RWPE2 (cell line): ENCODE results near the gene AKR7A3.

Experiments used
- ATAC-seq: fragments of 200-7000 bp; cut with Tn5 transposase; 3 replicates; pipeline ENCODE4 v1.9.1; 2021; ENCODE audit warnings: low read depth
- DNase-seq: peaks from one replicate; pipeline ENCODE4 v3.0.0-alpha.2; 2020; ENCODE audit warnings: low spot score
- H3K27ac ChIP-seq: fragments of 450-650 bp; 2 replicates; pipeline ENCODE4 v1.5.1; 2017; ENCODE audit warnings: mild to moderate bottlenecking; ENCODE audit not compliant: poor library complexity, severe bottlenecking
- H3K27me3 ChIP-seq: fragments of 250-450 bp; sonication (Bioruptor Pico); 2 replicates; pipeline ENCODE4 v1.5.1; 2021; ENCODE audit warnings: mild to moderate bottlenecking, moderate library complexity; ENCODE audit not compliant: insufficient read depth, poor library complexity, severe bottlenecking
- H3K36me3 ChIP-seq: fragments of 250-450 bp; sonication (Bioruptor Pico); 2 replicates; pipeline ENCODE4 v1.5.1; 2020; ENCODE audit warnings: low read depth, mild to moderate bottlenecking, moderate library complexity
- H3K4me1 ChIP-seq: fragments of 250-450 bp; sonication (Bioruptor Pico); 2 replicates; pipeline ENCODE4 v1.5.1; 2021; ENCODE audit warnings: mild to moderate bottlenecking, moderate library complexity; ENCODE audit not compliant: insufficient read depth, poor library complexity, severe bottlenecking
- H3K4me3 ChIP-seq: fragments of 250-450 bp; sonication (Bioruptor Pico); 2 replicates; pipeline ENCODE4 v1.5.1; 2021; ENCODE audit warnings: mild to moderate bottlenecking, moderate library complexity; ENCODE audit not compliant: severe bottlenecking
- H3K9me3 ChIP-seq: fragments of 250-450 bp; sonication (Bioruptor Pico); 2 replicates; pipeline ENCODE4 v1.5.1; 2021; ENCODE audit warnings: mild to moderate bottlenecking, moderate library complexity; ENCODE audit not compliant: severe bottlenecking
- TF ChIP-seq, protein P1 (sequence below): fragments of 450-650 bp; IDR thresholded peaks from one replicate; pipeline ENCODE4 v1.5.1; 2017; ENCODE audit warnings: mild to moderate bottlenecking, moderate library complexity; ENCODE audit not compliant: poor library complexity, severe bottlenecking

AKR7A3 gene

GRCh38 chr1:19250629-19251304 is 37.8 kb downstream of the AKR7A3 start:
- TF ChIP-seq, protein P1, sequence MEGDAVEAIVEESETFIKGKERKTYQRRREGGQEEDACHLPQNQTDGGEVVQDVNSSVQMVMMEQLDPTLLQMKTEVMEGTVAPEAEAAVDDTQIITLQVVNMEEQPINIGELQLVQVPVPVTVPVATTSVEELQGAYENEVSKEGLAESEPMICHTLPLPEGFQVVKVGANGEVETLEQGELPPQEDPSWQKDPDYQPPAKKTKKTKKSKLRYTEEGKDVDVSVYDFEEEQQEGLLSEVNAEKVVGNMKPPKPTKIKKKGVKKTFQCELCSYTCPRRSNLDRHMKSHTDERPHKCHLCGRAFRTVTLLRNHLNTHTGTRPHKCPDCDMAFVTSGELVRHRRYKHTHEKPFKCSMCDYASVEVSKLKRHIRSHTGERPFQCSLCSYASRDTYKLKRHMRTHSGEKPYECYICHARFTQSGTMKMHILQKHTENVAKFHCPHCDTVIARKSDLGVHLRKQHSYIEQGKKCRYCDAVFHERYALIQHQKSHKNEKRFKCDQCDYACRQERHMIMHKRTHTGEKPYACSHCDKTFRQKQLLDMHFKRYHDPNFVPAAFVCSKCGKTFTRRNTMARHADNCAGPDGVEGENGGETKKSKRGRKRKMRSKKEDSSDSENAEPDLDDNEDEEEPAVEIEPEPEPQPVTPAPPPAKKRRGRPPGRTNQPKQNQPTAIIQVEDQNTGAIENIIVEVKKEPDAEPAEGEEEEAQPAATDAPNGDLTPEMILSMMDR, result no peak
- H3K4me3 ChIP-seq, result peak overlapping the region; percentile 67
- peak overlapping the region; percentile 73 for H3K27ac ChIP-seq
- no peaks in the 10 kb centered on the region for H3K27me3 ChIP-seq
- H3K36me3 ChIP-seq, result peaks cover 23% of the 10 kb centered on the region
- no peaks in the 10 kb centered on the region for H3K9me3 ChIP-seq
- H3K4me1 ChIP-seq, result peaks cover 11% of the 10 kb centered on the region
- ATAC-seq (no peak), DNase-seq (no peak)

DNA sequence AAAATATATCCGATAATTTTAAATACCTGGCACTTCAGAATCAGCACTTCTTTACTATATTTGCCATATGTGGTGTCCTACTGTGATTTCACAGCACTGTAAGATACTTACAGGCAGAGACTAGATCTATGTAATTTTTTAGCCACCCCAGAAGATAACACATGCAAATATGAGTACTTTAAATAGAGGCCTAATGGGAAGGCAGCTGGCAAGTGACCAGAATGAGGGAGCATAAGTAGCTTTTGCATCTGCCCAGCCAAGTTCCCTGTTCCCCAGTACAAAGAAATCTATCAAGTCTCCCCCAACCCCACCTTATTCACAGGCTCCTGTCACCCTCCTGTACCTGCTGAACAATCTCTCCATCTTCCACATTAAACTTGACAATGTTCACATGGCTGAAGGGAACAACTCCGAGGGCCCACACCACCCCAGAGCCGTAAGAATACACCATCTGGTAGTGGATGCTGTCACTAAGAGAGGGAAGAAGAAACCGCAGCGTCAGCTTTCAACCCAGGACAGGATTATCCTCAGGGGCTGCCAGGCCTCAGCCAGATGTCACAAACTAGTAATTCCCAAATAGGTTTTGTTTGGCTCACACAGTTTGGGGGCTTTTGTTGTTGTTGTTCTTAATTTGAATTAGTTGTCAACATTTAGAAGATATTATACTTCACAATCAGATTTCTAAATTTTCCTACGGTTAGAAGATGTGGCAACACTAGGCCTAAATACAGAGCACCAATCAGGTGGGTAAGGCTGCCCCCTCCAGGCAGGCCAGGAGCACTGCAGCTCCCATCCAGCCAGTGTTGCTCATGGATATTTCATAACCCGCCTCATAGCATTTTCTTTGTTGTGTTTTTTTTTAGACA is 47.7 kb downstream of the AKR7A3 start:
- no peak overlapping the region for H3K27ac ChIP-seq
- no peaks in the 10 kb centered on the region for H3K4me1 ChIP-seq
- no peaks in the 10 kb centered on the region for H3K9me3 ChIP-seq
- TF ChIP-seq, protein P1, result peak; percentile 86
- H3K36me3 ChIP-seq, result peaks cover 88% of the 10 kb centered on the region
- no peak overlapping the region for H3K4me3 ChIP-seq
- ATAC-seq, result peak; percentile 50; the same call in 1 of the 3 replicates
- no peaks in the 10 kb centered on the region for H3K27me3 ChIP-seq
- DNase-seq, result no peak

DNA sequence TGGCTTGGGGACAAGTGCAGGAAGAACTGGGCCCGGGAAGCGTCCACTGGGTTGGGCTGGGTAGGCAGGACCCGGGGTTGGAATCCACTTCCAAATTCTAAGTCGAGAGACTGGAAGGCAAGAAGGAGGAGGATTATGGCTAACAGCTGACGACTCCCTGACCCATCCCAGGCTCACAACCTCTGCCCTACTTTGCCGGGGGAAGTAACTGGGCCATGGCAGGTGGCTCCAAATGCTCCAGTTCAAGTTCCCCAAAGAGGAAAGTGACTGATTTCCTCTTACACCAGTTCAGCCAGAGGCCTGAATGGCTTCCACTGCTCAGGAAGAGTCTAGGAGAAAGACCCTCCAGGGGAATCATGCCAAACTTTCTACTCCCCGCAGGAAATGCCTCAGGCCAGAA is 48.7 kb downstream of the AKR7A3 start:
- Histone ChIP-seq H3K9me3 (no peaks in the 10 kb centered on the region), H3K27me3 (no peaks in the 10 kb centered on the region), H3K27ac (no peak overlapping the region), H3K4me1 (no peaks in the 10 kb centered on the region), H3K36me3 (peaks cover 93% of the 10 kb centered on the region), H3K4me3 (no peak overlapping the region)
- ATAC-seq (no peak), DNase-seq (no peak)
- TF ChIP-seq, protein P1, result no peak

GRCh38 chr1:19234224-19234623 is 54.3 kb downstream of the AKR7A3 start:
- Histone ChIP-seq H3K36me3 (peaks cover 91% of the 10 kb centered on the region), H3K27me3 (no peaks in the 10 kb centered on the region), H3K27ac (no peak overlapping the region), H3K9me3 (no peaks in the 10 kb centered on the region), H3K4me3 (no peak overlapping the region), H3K4me1 (no peaks in the 10 kb centered on the region)
- no peak for ATAC-seq
- TF ChIP-seq, protein P1, result no peak
- no peak for DNase-seq
